Cortex of kidney (tissue), 1 donor: Measurements from ENCODE around the gene ARHGAP1.

ENCODE experiments used
- DNase-seq: peaks from one replicate; lab custom pipeline; 2025; lab: John Stamatoyannopoulos, UW

Gene ARHGAP1

GRCh38 chr11:46700241-46701077 is at the start of gene ARHGAP1, which contains the start of gene ZNF408:
Gene ARHGAP1 (minus strand): TSS chr11:46700619. CDS start chr11:46696107, 4,512 bp downstream.
Gene ZNF408 (plus strand): TSS chr11:46701031. CDS start chr11:46701048, 17 bp downstream.
- no peak for DNase-seq

- no peak for DNase-seq
These were observed 46.7 kb upstream of the ARHGAP1 start for GRCh38 chr11:46747150-46747549.

- DNase-seq: no peak
These were observed 45.6 kb upstream of the ARHGAP1 start for GRCh38 chr11:46745995-46746394.

- DNase-seq: no peak
These were observed 44.9 kb upstream of the ARHGAP1 start for GRCh38 chr11:46745328-46745727.

GRCh38 chr11:46743693-46744339 is 43.4 kb upstream of the ARHGAP1 start:
- no peak for DNase-seq

GRCh38 chr11:46743043-46743442 is 42.6 kb upstream of the ARHGAP1 start:
- DNase-seq: no peak

GRCh38 chr11:46741600-46742484 is 41.4 kb upstream of the ARHGAP1 start:
- DNase-seq: no peak

- DNase-seq: no peak
These were observed 38.5 kb upstream of the ARHGAP1 start for GRCh38 chr11:46738887-46739286.

- DNase-seq: no peak
These were observed 37.3 kb upstream of the ARHGAP1 start for GRCh38 chr11:46737699-46738098.

GRCh38 chr11:46736615-46737014 is 36.2 kb upstream of the ARHGAP1 start:
- no peak for DNase-seq

- no peak for DNase-seq
These were observed 35.7 kb upstream of the ARHGAP1 start for GRCh38 chr11:46736146-46736545.

- no peak for DNase-seq
These were observed 32.8 kb upstream of the ARHGAP1 start for GRCh38 chr11:46733234-46733633.

- DNase-seq: no peak
These were observed 31.1 kb upstream of the ARHGAP1 start for GRCh38 chr11:46731545-46731944.

- DNase-seq: no peak
These were observed 28.9 kb upstream of the ARHGAP1 start for GRCh38 chr11:46729110-46730027.

GRCh38 chr11:46728659-46729040 is 28.2 kb upstream of the ARHGAP1 start:
- no peak for DNase-seq

- no peak for DNase-seq
These were observed 27.7 kb upstream of the ARHGAP1 start for GRCh38 chr11:46727952-46728658.

GRCh38 chr11:46726206-46726862 is 25.9 kb upstream of the ARHGAP1 start:
- no peak for DNase-seq

- DNase-seq: no peak
These were observed 25.2 kb upstream of the ARHGAP1 start for GRCh38 chr11:46725338-46726205.

GRCh38 chr11:46724088-46724487 is 23.7 kb upstream of the ARHGAP1 start:
- no peak for DNase-seq
